HEK293T (cell line): ENCODE data around the gene FOLR3.
"Not testable (repeated sequence)": the region's sequence is repeated elsewhere in the genome, so short reads cannot be mapped to it uniquely, and the experiment has no call there.

ENCODE experiments used
- CTCF ChIA-PET: fragments of 350-600 bp; formaldehyde crosslinking; extraction: SDS; loops from one replicate; lab custom pipeline; 2021; ENCODE audit warnings: antibody characterized with exemption, inconsistent platforms; lab: Yijun Ruan, JAX
- POLR2A ChIA-PET: fragments of 350-600 bp; formaldehyde crosslinking; extraction: SDS; loops from one replicate; lab custom pipeline; 2020; ENCODE audit warnings: antibody characterized with exemption, inconsistent platforms; lab: Yijun Ruan, JAX
- DNase-seq: peaks from one replicate; pipeline ENCODE4 v3.0.0; 2012; ENCODE audit warnings: mixed read lengths; ENCODE audit errors: extremely low spot score
- ARNT ChIP-seq: fragments of 450-650 bp; IDR thresholded peaks from 2 replicates; pipeline ENCODE4 v1.6.1; 2017; ENCODE audit warnings: mild to moderate bottlenecking
- BHLHE40 ChIP-seq: fragments of 450-650 bp; IDR thresholded peaks from 2 replicates; pipeline ENCODE4 v1.6.1; 2016; ENCODE audit warnings: mild to moderate bottlenecking, moderate library complexity, borderline replicate concordance
- CTBP1 ChIP-seq: fragments of 450-650 bp; IDR thresholded peaks from 2 replicates; pipeline ENCODE4 v1.6.1; 2016; ENCODE audit warnings: borderline replicate concordance
- ELF4 ChIP-seq: fragments of 450-650 bp; IDR thresholded peaks from 2 replicates; pipeline ENCODE4 v1.6.1; 2017; ENCODE audit warnings: antibody characterized with exemption
- FOXA1 ChIP-seq: fragments of 450-650 bp; IDR thresholded peaks from 2 replicates; pipeline ENCODE4 v1.6.1; 2016; ENCODE audit warnings: mild to moderate bottlenecking
- FOXK2 ChIP-seq: fragments of 450-650 bp; IDR thresholded peaks from 2 replicates; pipeline ENCODE4 v1.6.1; 2016; ENCODE audit warnings: mild to moderate bottlenecking
- FOXM1 ChIP-seq: fragments of 450-650 bp; IDR thresholded peaks from 2 replicates; pipeline ENCODE4 v1.6.1; 2017; ENCODE audit warnings: mild to moderate bottlenecking, borderline replicate concordance
- HDGF ChIP-seq: fragments of 450-650 bp; IDR thresholded peaks from 2 replicates; pipeline ENCODE4 v1.6.1; 2017; ENCODE audit warnings: antibody characterized with exemption, borderline replicate concordance
- L3MBTL2 ChIP-seq: fragments of 450-650 bp; conservative IDR thresholded peaks from 2 replicates; pipeline ENCODE4 v1.6.1; 2016; ENCODE audit warnings: mild to moderate bottlenecking
- LEF1 ChIP-seq: fragments of 450-650 bp; IDR thresholded peaks from 2 replicates; pipeline ENCODE4 v1.6.1; 2017; ENCODE audit warnings: mild to moderate bottlenecking, borderline replicate concordance
- NFRKB ChIP-seq: fragments of 450-650 bp; IDR thresholded peaks from 2 replicates; pipeline ENCODE4 v1.6.1; 2016; ENCODE audit warnings: mild to moderate bottlenecking, moderate library complexity
- PKNOX1 ChIP-seq: fragments of 450-650 bp; IDR thresholded peaks from 2 replicates; pipeline ENCODE4 v1.6.1; 2016
- SP1 ChIP-seq: fragments of 450-650 bp; IDR thresholded peaks from 2 replicates; pipeline ENCODE4 v1.6.1; 2017
- SUZ12 ChIP-seq: fragments of 450-650 bp; IDR thresholded peaks from 2 replicates; pipeline ENCODE4 v1.6.1; 2016; ENCODE audit warnings: mild to moderate bottlenecking
- TARDBP ChIP-seq: fragments of 450-650 bp; IDR thresholded peaks from 2 replicates; pipeline ENCODE4 v1.6.1; 2016
- ZNF384 ChIP-seq: fragments of 450-650 bp; IDR thresholded peaks from 2 replicates; pipeline ENCODE4 v1.6.1; 2016

FOLR3 gene

GRCh38 chr11:72141066-72141465 lies 5.5 kb downstream of the FOLR3 start:
- no peak for TF ChIP-seq FOXK2
- no peak for TF ChIP-seq TARDBP
- TF ChIP-seq FOXA1 = no peak
- TF ChIP-seq ZNF384 = no peak
- no peak for TF ChIP-seq L3MBTL2
- no peak for TF ChIP-seq LEF1
- no peak for TF ChIP-seq HDGF
- no peak for TF ChIP-seq ARNT
- TF ChIP-seq SUZ12 = no peak
- TF ChIP-seq BHLHE40 = no peak
- no peak for TF ChIP-seq NFRKB
- no peak for TF ChIP-seq PKNOX1
- TF ChIP-seq SP1 = no peak
- no peak for TF ChIP-seq FOXM1
- TF ChIP-seq CTBP1 = no peak
- TF ChIP-seq ELF4 = no peak
- no peak for DNase-seq
- ChIA-PET CTCF (no interaction called here), POLR2A (interaction anchor here (1.0 kb wide), 1 partner anchor 29 kb away, joined by 3 read pairs; the partner anchor contains the start of gene ANAPC15)

GRCh38 chr11:72142086-72142485 lies 6.6 kb downstream of the FOLR3 start:
- CTCF ChIA-PET, DNase-seq: not testable (repeated sequence)
- POLR2A ChIA-PET = interaction anchor here (1.0 kb wide), 1 partner anchor 30 kb away, joined by 3 read pairs; the partner anchor contains the start of gene ANAPC15

GRCh38 chr11:72142543-72142942 lies 7.0 kb downstream of the FOLR3 start:
- CTCF ChIA-PET, DNase-seq: not testable (repeated sequence)
- POLR2A ChIA-PET = interaction anchor here (2.2 kb wide), 1 partner anchor 30 kb away, joined by 7 read pairs; the partner anchor contains the start of gene ANAPC15

GRCh38 chr11:72144807-72145565 lies 9.5 kb downstream of the FOLR3 start:
- no peak for TF ChIP-seq NFRKB
- TF ChIP-seq ELF4 = no peak
- DNase-seq = no peak
- ChIA-PET CTCF (interaction anchor here (0.6 to 2.1 kb wide), 6 partner anchors 9 to 119 kb away, joined by 3 to 16 read pairs (median 4); no protein-coding TSS in a partner anchor), POLR2A (interaction anchor here (2.2 kb wide), 1 partner anchor 32 kb away, joined by 7 read pairs; the partner anchor contains the start of gene ANAPC15)

DNA sequence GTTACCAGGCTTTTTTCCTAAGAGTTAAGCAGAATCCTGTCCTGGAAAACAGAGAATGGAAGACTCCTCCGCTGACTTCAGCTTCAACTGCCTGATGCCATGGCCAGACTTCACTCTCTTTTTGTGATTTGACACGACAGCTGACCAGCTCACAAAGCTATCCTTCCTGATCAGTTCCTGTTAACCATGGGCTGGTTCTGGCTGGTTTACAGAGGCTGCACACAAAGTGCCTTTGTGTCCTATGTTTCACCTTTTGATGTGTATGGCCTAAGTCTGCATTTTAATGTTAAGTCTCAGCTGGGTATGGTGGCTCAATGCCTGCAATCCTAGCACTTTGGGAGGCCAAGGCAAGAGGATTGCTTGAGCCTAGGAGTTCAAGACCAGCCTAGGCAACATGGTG lies 11.1 kb downstream of the FOLR3 start:
- POLR2A ChIA-PET = no interaction called here
- CTCF ChIA-PET = no interaction called here
- no peak for TF ChIP-seq FOXA1
- TF ChIP-seq ARNT = no peak
- TF ChIP-seq L3MBTL2 = no peak
- no peak for TF ChIP-seq BHLHE40
- TF ChIP-seq FOXM1 = no peak
- no peak for DNase-seq

- CTCF ChIA-PET = no interaction called here
- TF ChIP-seq FOXK2 (no peak), BHLHE40 (no peak), ARNT (no peak), SUZ12 (no peak), ZNF384 (no peak), HDGF (no peak), PKNOX1 (no peak), TARDBP (no peak), ELF4 (no peak)
- DNase-seq = no peak
- POLR2A ChIA-PET = no interaction called here
Measured at GRCh38 chr11:72150882-72151281, 15.4 kb downstream of the FOLR3 start.

DNA sequence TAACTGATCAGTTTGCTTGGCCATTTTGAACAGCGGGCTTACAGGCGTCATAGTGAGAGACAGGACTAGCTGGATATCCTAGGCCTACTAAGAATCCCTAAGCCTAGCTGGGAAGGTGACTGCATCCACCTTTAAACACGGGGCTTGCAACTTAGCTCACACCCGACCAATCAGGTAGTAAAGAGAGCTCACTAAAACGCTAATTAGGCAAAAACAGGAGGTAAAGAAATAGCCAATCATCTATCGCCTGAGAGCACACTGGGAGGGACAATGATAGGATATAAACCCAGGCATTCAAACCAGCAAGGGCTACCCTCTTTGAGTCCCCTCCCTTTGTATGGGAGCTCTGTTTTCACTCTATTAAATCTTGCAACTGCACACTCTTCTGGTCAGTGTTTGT lies 18.3 kb downstream of the FOLR3 start:
- DNase-seq, POLR2A ChIA-PET: not testable (repeated sequence)
- CTCF ChIA-PET = interaction anchor here (0.7 to 0.9 kb wide), 2 partner anchors 9 to 26 kb away, joined by 3 read pairs; no protein-coding TSS in a partner anchor

DNA sequence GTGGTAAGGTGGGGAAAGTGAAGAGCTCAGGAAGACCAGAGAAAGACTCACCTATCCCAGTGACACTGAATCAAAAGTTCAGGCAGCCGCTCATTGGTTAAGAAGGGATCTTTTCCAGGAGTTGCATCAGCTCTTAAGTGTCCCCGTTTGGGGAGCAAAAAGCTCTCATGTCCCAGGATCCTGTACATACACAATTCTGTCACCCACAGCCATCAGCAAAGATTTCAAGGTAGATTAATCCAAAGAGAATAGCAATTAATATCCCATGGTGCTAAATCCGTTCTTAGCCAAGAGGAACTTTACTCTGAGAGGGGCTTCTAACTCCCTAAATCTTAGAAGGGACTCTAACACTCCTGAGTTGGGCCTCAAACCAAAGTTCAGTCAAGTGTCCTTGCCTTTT lies 19.3 kb downstream of the FOLR3 start:
- ChIA-PET CTCF (no interaction called here), POLR2A (no interaction called here)
- TF ChIP-seq HDGF (no peak), LEF1 (no peak)
- DNase-seq = no peak
